ENCODE measurements around the gene PITPNM1. TPM values are rescaled to one million over a fixed set of nuclear protein-coding genes. Genes with fewer than 3 reads are reported as not detected.
A peak's percentile ranks its signal among the peaks of the same experiment; 100 is the strongest.
"Not testable (repeated sequence)": the region's sequence is repeated elsewhere in the genome, so short reads cannot be mapped to it uniquely, and the experiment has no call there.

PITPNM1 gene
- 10 to 100 TPM; 19.3 to 26.9 TPM for total RNA-seq

DNA sequence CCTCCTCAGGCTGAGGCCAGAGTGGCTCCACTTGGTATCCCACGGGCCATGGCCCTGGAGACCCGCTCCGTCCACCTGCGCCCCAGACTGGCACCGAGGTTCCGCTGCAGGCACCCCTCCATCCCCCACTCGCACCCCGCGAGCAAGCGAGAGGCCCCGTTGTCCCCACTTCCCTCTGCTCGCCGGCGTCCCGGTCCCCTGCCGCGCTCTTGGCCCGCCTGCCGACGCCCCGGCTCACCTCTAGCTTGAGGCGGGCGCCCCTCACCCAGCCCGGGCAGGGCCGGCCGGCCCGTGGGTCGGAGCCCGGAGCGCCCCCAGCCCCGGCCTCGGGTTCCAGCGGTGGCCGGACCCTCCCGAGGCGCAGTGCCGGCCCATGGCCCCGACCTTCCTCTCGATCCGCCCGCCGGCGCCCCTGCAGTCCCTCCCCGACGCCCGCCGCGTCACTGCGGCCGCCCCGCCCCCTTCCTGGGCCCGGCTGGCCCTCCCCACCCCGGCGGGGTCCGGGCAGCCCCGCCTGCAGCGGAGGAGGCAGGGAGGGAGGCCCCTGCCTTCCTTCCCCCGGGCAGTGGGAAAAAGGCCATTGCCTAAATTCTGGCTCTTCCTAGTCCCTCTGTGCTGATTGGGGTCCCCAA, at the start of gene PITPNM1:
Gene PITPNM1, minus strand, starts transcription at position 414 of the 632 bp plus-strand sequence. CDS start 1,183 bp downstream, outside the sequence.
- Histone ChIP-seq H3K36me3 (peaks cover 0 to 2% of the 10 kb centered on the region in 2 donors), H3K4me3 (peak within 1 kb of the TSS; percentile 46 to 48), H3K4me1 (replicated peaks) (peaks cover 9% of the 10 kb centered on the region), H3K27me3 (replicated peaks; ENCODE audit: insufficient read depth) (no peaks in the 10 kb centered on the region), H3K27ac (peak within 1 kb of the TSS; percentile 97 to 98), H3K9me3 (no peaks in the 10 kb centered on the region)
- WGBS: 1% methylated on average over 52 of the region's 58 CpGs
- TF ChIP-seq POLR2AphosphoS5 (IDR thresholded peaks at IDR 0.05) (no peak), POLR2A (IDR thresholded peaks at IDR 0.05) (peak; percentile 77)
- DNase-seq (ENCODE audit: low spot score): peak; percentile 49
- intact Hi-C loops (cut with DNase I): loop anchor here (5.0 to 10.0 kb wide), 2 partner anchors 103 to 150 kb away; partner anchors contain the start of genes POLD4, PPP1CA and TBC1D10C

DNA sequence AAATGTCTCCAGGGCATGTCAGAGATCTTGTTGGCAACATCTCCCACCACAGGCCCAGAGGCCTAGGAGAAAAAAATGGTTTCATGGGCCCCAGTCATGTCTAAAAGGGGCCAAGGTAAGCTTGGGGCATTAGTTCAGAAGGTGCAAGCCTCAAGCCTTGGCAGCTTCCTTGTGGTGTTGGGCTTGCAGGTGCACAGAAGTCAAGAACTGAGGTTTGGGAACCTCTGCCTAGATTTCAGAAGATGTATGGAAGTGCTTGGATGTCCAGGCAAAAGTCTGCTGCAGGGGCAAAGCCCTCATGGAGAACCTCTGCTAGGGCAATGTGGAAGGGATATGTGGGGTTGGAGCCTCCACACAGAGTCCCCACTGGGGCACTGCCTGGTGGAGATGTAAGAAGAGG, 46.5 kb upstream of the PITPNM1 start:
- H3K27ac ChIP-seq; H3K9me3 ChIP-seq; DNase-seq (ENCODE audit: low spot score); H3K4me1 ChIP-seq (replicated peaks); intact Hi-C loops (cut with DNase I); H3K36me3 ChIP-seq; H3K27me3 ChIP-seq (replicated peaks; ENCODE audit: insufficient read depth); H3K4me3 ChIP-seq: not testable (repeated sequence)

DNA sequence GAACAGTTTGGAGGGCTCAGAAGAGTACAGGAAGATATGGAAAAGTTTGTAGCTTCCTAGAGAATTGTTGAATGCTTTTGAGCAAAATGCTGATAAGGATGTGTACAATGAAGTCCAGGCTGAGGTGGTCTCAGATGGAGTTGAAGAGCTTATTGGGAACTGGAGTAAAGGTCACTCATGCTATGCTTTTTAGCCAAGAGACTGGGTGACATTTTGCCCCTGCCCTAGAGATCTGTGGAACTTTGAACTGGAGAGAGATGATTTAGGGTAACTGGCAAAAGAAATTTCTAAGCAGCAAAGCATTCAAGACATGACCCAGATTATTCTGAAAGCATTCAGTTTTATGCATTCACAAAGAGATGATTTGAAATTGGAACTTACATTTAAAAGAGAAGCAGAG, 46.0 kb upstream of the PITPNM1 start:
- no peak overlapping the region for H3K4me3 ChIP-seq
- intact Hi-C loops (cut with DNase I): no loop called here
- TF ChIP-seq POLR2AphosphoS5 (IDR thresholded peaks at IDR 0.05): no peak
- TF ChIP-seq POLR2A (IDR thresholded peaks at IDR 0.05): no peak
- TF ChIP-seq CTCF (IDR thresholded peaks at IDR 0.05): no peak

DNA sequence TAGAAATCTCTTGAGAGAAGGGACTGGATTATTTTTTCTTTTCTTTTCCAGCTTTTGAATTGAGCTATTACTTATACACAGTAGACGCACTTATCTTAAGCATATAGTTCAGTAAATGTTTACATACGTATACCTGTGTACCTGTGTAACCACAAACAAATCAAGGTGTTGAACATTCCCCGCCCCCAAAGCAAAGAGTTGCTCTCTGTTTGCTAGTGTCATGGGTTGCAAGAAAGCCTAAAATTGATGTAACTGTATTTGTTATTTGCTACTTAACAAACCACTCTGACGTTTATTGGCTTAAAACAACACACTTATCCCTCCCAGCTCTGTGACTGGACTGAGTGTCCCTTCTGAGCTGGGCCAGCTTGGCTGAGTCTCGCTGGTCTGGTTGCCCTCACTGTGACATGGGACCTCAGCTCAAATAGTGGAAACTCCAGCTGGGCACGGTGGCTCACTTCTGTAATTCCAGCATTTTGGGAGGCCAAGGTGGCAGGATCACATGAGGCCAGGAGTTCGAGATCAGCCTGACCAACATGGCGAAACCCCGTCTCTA, 43.5 kb upstream of the PITPNM1 start:
- Histone ChIP-seq H3K4me1 (replicated peaks) (no peaks in the 10 kb centered on the region), H3K36me3 (no peaks in the 10 kb centered on the region), H3K27me3 (replicated peaks; ENCODE audit: insufficient read depth) (no peaks in the 10 kb centered on the region), H3K4me3 (no peak overlapping the region), H3K9me3 (no peaks in the 10 kb centered on the region), H3K27ac (no peak overlapping the region)
- intact Hi-C loops (cut with DNase I): no loop called here
- no peak for DNase-seq (ENCODE audit: low spot score)
- no peak for TF ChIP-seq POLR2AphosphoS5 (IDR thresholded peaks at IDR 0.05)
- no peak for TF ChIP-seq CTCF (IDR thresholded peaks at IDR 0.05)
- TF ChIP-seq POLR2A (IDR thresholded peaks at IDR 0.05): no peak
- 77% methylated on average over 9 of the region's 9 CpGs for WGBS

More for the DNA sequence above, 46.0 kb upstream of the PITPNM1 start:
- H3K36me3 ChIP-seq: no peaks in the 10 kb centered on the region
- no peak overlapping the region for H3K27ac ChIP-seq
- no peaks in the 10 kb centered on the region for H3K4me1 ChIP-seq (replicated peaks)
- no peaks in the 10 kb centered on the region for H3K27me3 ChIP-seq (replicated peaks; ENCODE audit: insufficient read depth)
- no peak for DNase-seq (ENCODE audit: low spot score)
- no peaks in the 10 kb centered on the region for H3K9me3 ChIP-seq

DNA sequence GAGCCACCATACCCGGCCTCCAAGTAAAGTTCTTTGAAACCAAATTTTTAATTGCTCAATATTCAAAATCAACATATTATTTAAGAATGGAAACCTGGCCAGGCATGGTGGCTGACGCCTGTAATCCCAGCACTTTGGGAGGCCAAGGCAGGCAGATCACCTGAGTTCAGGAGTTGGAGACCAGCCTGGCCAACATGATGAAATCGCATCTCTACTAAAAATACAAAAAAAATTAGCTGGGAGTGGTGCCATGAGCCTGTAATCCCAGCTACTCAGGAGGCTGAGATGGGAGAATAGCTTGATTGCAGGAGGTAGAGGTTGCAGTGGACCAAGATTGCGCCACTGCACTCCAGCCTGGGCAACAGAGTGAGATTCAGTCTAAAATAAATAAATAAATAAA, 42.9 kb upstream of the PITPNM1 start:
- intact Hi-C loops (cut with DNase I); DNase-seq (ENCODE audit: low spot score); H3K4me1 ChIP-seq (replicated peaks); H3K27ac ChIP-seq; H3K36me3 ChIP-seq; H3K4me3 ChIP-seq; H3K9me3 ChIP-seq; H3K27me3 ChIP-seq (replicated peaks; ENCODE audit: insufficient read depth): not testable (repeated sequence)
- 88% methylated on average over 4 of the region's 4 CpGs for whole genome bisulfite sequencing

DNA sequence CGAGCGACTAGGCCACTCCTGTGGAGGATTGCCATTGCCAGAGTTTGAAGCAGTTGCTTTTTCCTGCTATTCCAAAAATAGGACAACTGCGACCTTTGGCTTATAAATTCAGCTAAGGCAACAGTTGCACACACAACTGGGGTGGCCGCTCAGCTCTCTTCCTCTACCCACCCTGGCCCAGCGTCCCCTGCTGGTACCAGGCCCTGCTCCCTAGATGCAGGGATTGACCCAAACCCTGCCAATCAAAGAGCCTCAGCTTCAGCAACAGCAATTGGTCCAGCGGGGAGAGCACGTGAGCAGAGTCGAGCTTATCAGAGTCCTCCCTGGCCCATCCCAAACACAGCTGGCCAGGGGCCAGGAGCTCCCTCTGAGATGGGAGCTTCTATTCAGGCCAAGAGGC, 40.1 kb upstream of the PITPNM1 start:
- WGBS: 61% methylated on average over 8 of the region's 8 CpGs
- no peak for TF ChIP-seq POLR2A (IDR thresholded peaks at IDR 0.05)
- TF ChIP-seq CTCF (IDR thresholded peaks at IDR 0.05): no peak
- TF ChIP-seq POLR2AphosphoS5 (IDR thresholded peaks at IDR 0.05): no peak
- Histone ChIP-seq H3K4me1 (replicated peaks) (no peaks in the 10 kb centered on the region), H3K27ac (no peak overlapping the region), H3K36me3 (no peaks in the 10 kb centered on the region), H3K27me3 (replicated peaks; ENCODE audit: insufficient read depth) (no peaks in the 10 kb centered on the region), H3K4me3 (no peak overlapping the region), H3K9me3 (no peaks in the 10 kb centered on the region)
- intact Hi-C loops (cut with DNase I): no loop called here
- DNase-seq (ENCODE audit: low spot score): no peak

Measured in prostate gland (tissue), 2 donors.